A549 (cell line): Measurements from ENCODE around the gene MED6. TPM values are rescaled to one million over a fixed set of nuclear protein-coding genes. Genes with fewer than 3 reads are reported as not detected.

ENCODE experiments used
- ATAC-seq, 2 experiments: fragments of 200-7000 bp in 1 of 2; fragments of >200 bp in 1 of 2; cut with Nextera tagmentation in 1 of 2; cut with Tn5 transposase in 1 of 2; 3 replicates each; pipeline versions ENCODE4 v1.8.0 to v1.9.1; 2018 to 2020; ENCODE audit warnings: mild to moderate bottlenecking in 1 of 2, moderate library complexity in 1 of 2
- CTCF ChIA-PET: fragments of 300-600 bp; sonication (Branson Sonifier 250); formaldehyde crosslinking; extraction: SDS; loops from one replicate; lab custom pipeline; 2021; ENCODE audit warnings: antibody characterized with exemption, inconsistent platforms; lab: Yijun Ruan, JAX
- POLR2A ChIA-PET: fragments of 350-600 bp; formaldehyde crosslinking; extraction: SDS; loops from one replicate; lab custom pipeline; 2021; ENCODE audit warnings: antibody characterized with exemption, inconsistent platforms; lab: Yijun Ruan, JAX
- DNase-seq, 2 experiments: peaks; one replicate each; pipeline versions ENCODE4 v3.0.0 to v3.0.0-alpha.2; 2011 to 2016; ENCODE audit warnings: low read depth in 1 of 2, low spot score in 1 of 2
- FAIRE-seq: peaks from 2 replicates; lab custom pipeline; 2011; peaks lifted over from hg19 to GRCh38; lab: Jason Lieb, UNC
- H3K27ac ChIP-seq, 2 experiments: fragments of >200 bp; sonication (Bioruptor Twin); formaldehyde crosslinking; 3 replicates each; pipeline ENCODE4 v1.5.1; 2016 to 2017
- H3K4me1 ChIP-seq: fragments of >200 bp; sonication (Bioruptor Twin); formaldehyde crosslinking; 3 replicates; pipeline ENCODE4 v1.6.1; 2016
- H3K4me2 ChIP-seq: fragments of >200 bp; sonication (Bioruptor Twin); formaldehyde crosslinking; 3 replicates; pipeline ENCODE4 v1.6.1; 2016
- H3K4me3 ChIP-seq: fragments of >200 bp; sonication (Bioruptor Twin); formaldehyde crosslinking; 3 replicates; pipeline ENCODE4 v1.5.1; 2016
- H3K9me3 ChIP-seq: fragments of >200 bp; sonication (Bioruptor Twin); formaldehyde crosslinking; 3 replicates; pipeline ENCODE4 v1.6.1; 2016
- BCL3 ChIP-seq: fragments of >200 bp; sonication (Bioruptor Twin); formaldehyde crosslinking; IDR thresholded peaks from 3 replicates; pipeline ENCODE4 v1.6.1; 2016
- CHD2 ChIP-seq: fragments of 150-350 bp; IDR thresholded peaks from 2 replicates; pipeline ENCODE4 v1.6.1; 2014; ENCODE audit warnings: low read length; ENCODE audit not compliant: partially characterized antibody
- CHD4 ChIP-seq: fragments of 200-600 bp; sonication (generic); IDR thresholded peaks from 2 replicates; pipeline ENCODE4 v1.6.1; 2016; ENCODE audit warnings: antibody characterized with exemption, mild to moderate bottlenecking, borderline replicate concordance
- E2F6 ChIP-seq: IDR thresholded peaks from 2 replicates; pipeline ENCODE4 v1.6.1; 2012; ENCODE audit warnings: low read depth, borderline replicate concordance
- EHMT2 ChIP-seq: fragments of 200-600 bp; sonication (generic); IDR thresholded peaks from 2 replicates; pipeline ENCODE4 v1.6.1; 2016; ENCODE audit warnings: antibody characterized with exemption, low read depth, mild to moderate bottlenecking, moderate library complexity
- EP300 ChIP-seq, 2 experiments: fragments of >200 bp; sonication (Bioruptor Twin); formaldehyde crosslinking; IDR thresholded peaks; 2 replicates in 1 of 2; 3 replicates in 1 of 2; pipeline ENCODE4 v1.6.1; 2016 to 2017
- FOSB ChIP-seq: fragments of 250-450 bp; sonication (Bioruptor Pico); IDR thresholded peaks from 2 replicates; pipeline ENCODE4 v1.5.0; 2020; ENCODE audit warnings: mild to moderate bottlenecking, moderate library complexity
- FOSL2 ChIP-seq, 2 experiments: fragments of 450-650 bp in 1 of 2; fragments of >200 bp in 1 of 2; sonication (Bioruptor Twin) in 1 of 2; formaldehyde crosslinking; IDR thresholded peaks; 2 replicates each; pipeline versions ENCODE4 v1.5.0 to v1.6.1; 2016 to 2020; ENCODE audit warnings: mild to moderate bottlenecking in 1 of 2, moderate library complexity in 1 of 2
- FOXS1 ChIP-seq: fragments of 250-450 bp; sonication (Bioruptor Pico); IDR thresholded peaks from 2 replicates; pipeline ENCODE4 v1.5.0; 2020; ENCODE audit warnings: mild to moderate bottlenecking, moderate library complexity
- HES2 ChIP-seq: fragments of >200 bp; sonication (Bioruptor Twin); formaldehyde crosslinking; IDR thresholded peaks from 2 replicates; pipeline ENCODE4 v1.6.1; 2016
- HMGXB4 ChIP-seq: fragments of 250-450 bp; sonication (Bioruptor Pico); IDR thresholded peaks from 2 replicates; pipeline ENCODE4 v1.5.0; 2021; ENCODE audit warnings: mild to moderate bottlenecking, moderate library complexity, borderline replicate concordance
- HOXB5 ChIP-seq: fragments of 250-450 bp; sonication (Bioruptor Pico); IDR thresholded peaks from 2 replicates; pipeline ENCODE4 v1.5.0; 2020; ENCODE audit warnings: mild to moderate bottlenecking, moderate library complexity
- JUN ChIP-seq, 2 experiments: fragments of >200 bp; sonication (Bioruptor Twin); formaldehyde crosslinking; IDR thresholded peaks; 2 replicates in 1 of 2; 3 replicates in 1 of 2; pipeline ENCODE4 v1.6.1; 2016 to 2017
- KDM5A ChIP-seq: fragments of 200-600 bp; sonication (generic); IDR thresholded peaks from 2 replicates; pipeline ENCODE4 v1.6.1; 2016; ENCODE audit warnings: antibody characterized with exemption, mild to moderate bottlenecking
- PHF8 ChIP-seq: fragments of 200-600 bp; sonication (generic); IDR thresholded peaks from 2 replicates; pipeline ENCODE4 v1.6.1; 2016; ENCODE audit warnings: low read depth, mild to moderate bottlenecking, antibody characterized with exemption, moderate library complexity, borderline replicate concordance
- POLR2A ChIP-seq: IDR thresholded peaks from 2 replicates; pipeline ENCODE4 v1.6.1; 2012; ENCODE audit warnings: mild to moderate bottlenecking, low read length
- RAD21 ChIP-seq, 2 experiments: fragments of >200 bp in 1 of 2; sonication (Bioruptor Twin) in 1 of 2; formaldehyde crosslinking in 1 of 2; IDR thresholded peaks in 1 of 2; conservative IDR thresholded peaks in 1 of 2; 2 replicates in 1 of 2; 3 replicates in 1 of 2; pipeline ENCODE4 v1.6.1; 2012 to 2018; ENCODE audit warnings: inconsistent platforms in 1 of 2
- REST ChIP-seq: fragments of 200-600 bp; sonication (generic); IDR thresholded peaks from 2 replicates; pipeline ENCODE4 v1.6.1; 2016; ENCODE audit warnings: antibody characterized with exemption, mild to moderate bottlenecking, moderate library complexity
- RNF2 ChIP-seq: fragments of 200-600 bp; sonication (generic); IDR thresholded peaks from 2 replicates; pipeline ENCODE4 v1.6.1; 2016; ENCODE audit warnings: low read depth, mild to moderate bottlenecking, antibody characterized with exemption, moderate library complexity, borderline replicate concordance
- SMC3 ChIP-seq: fragments of >200 bp; sonication (Bioruptor Twin); formaldehyde crosslinking; IDR thresholded peaks from 3 replicates; pipeline ENCODE4 v1.6.1; 2018; ENCODE audit warnings: inconsistent platforms
- TFCP2L1 ChIP-seq: fragments of 250-450 bp; sonication (Bioruptor Pico); IDR thresholded peaks from 2 replicates; pipeline ENCODE4 v1.5.0; 2021; ENCODE audit warnings: mild to moderate bottlenecking
- ZC3H11A ChIP-seq: fragments of 450-650 bp; IDR thresholded peaks from 2 replicates; pipeline ENCODE4 v1.6.1; 2014; ENCODE audit warnings: antibody characterized with exemption, mild to moderate bottlenecking
- ZSCAN20 ChIP-seq: fragments of 250-450 bp; sonication (Bioruptor Pico); IDR thresholded peaks from 2 replicates; pipeline ENCODE4 v1.8.0; 2022; ENCODE audit warnings: mild to moderate bottlenecking, moderate library complexity
- WGBS: methylation state at CpG from one replicate; pipeline ENCODE4 v1.1.6; 2017; ENCODE audit errors: missing lambda C conversion rate; 5-methylcytosine and 5-hydroxymethylcytosine counted together
- polyA plus RNA-seq, 4 experiments: library from polyadenylated mRNA; depleted of rRNA in 3 of 4; stranded (reverse); fragments of >200 nt; fragmentation: RNase III in 1 of 4; extraction: RNeasy Plus Mini Kit Qiagen cat#74134 plus additional on column Dnase treatment in 1 of 4; gene quantifications; 2 replicates in 3 of 4; 3 replicates in 1 of 4; pipeline ENCODE4 v1.2.3, GENCODE V29; 2011 to 2017

MED6 gene
- polyA plus RNA-seq, 2 of the 4 experiments (the other 2 are of a cell fraction): 47.5 to 85.5 TPM

- TF ChIP-seq RAD21 (conservative IDR thresholded peaks at IDR 0.05 in 1 of 2, IDR thresholded peaks at IDR 0.05 in 1 of 2): peak; percentile 71 to 81
- TF ChIP-seq ZSCAN20 (CRISPR knock-in tag): no peak
- no peak for TF ChIP-seq E2F6
- TF ChIP-seq HES2: no peak
- TF ChIP-seq KDM5A: no peak
- TF ChIP-seq TFCP2L1 (CRISPR knock-in tag): no peak
Measured at GRCh38 chr14:70622111-70622712, 21.8 kb upstream of the MED6 start (continued).

GRCh38 chr14:70619708-70620107, 19.3 kb upstream of the MED6 start:
- Histone ChIP-seq H3K4me2 (no peak overlapping the region), H3K4me1 (no peaks in the 10 kb centered on the region), H3K27ac (no peak overlapping the region), H3K9me3 (no peaks in the 10 kb centered on the region), H3K4me3 (no peak overlapping the region)
- ATAC-seq (no peak), DNase-seq (no peak), FAIRE-seq (no peak)
- CTCF ChIA-PET: interaction anchor here (0.7 to 2.9 kb wide), 6 partner anchors 20 to 208 kb away, joined by 3 to 9 read pairs (median 3); no protein-coding TSS in a partner anchor
- no peak for TF ChIP-seq CHD2
- no peak for TF ChIP-seq FOSB (CRISPR knock-in tag)
- no peak for TF ChIP-seq HOXB5 (CRISPR knock-in tag)
- no peak for TF ChIP-seq SMC3
- no peak for TF ChIP-seq EP300 (IDR thresholded peaks at IDR 0.05)
- no peak for TF ChIP-seq RAD21 (conservative IDR thresholded peaks at IDR 0.05 in 1 of 2, IDR thresholded peaks at IDR 0.05 in 1 of 2)
- no peak for TF ChIP-seq FOSL2 (IDR thresholded peaks at IDR 0.05)
- TF ChIP-seq FOSL2 (CRISPR knock-in tag; IDR thresholded peaks at IDR 0.05): no peak
- POLR2A ChIA-PET: no interaction called here

- WGBS: 38% methylated on average over 2 of the region's 2 CpGs
- FAIRE-seq (no peak), DNase-seq (no peak), ATAC-seq (no peak)
- Histone ChIP-seq H3K4me3 (no peak overlapping the region), H3K27ac (no peak overlapping the region), H3K4me1 (no peaks in the 10 kb centered on the region), H3K9me3 (no peaks in the 10 kb centered on the region), H3K4me2 (no peak overlapping the region)
- CTCF ChIA-PET: interaction anchor here (0.8 to 1.9 kb wide), 3 partner anchors 12 to 199 kb away, joined by 3 to 14 read pairs (median 9); no protein-coding TSS in a partner anchor
- TF ChIP-seq FOXS1 (CRISPR knock-in tag): no peak
- no peak for TF ChIP-seq JUN (IDR thresholded peaks at IDR 0.05)
- TF ChIP-seq HMGXB4 (CRISPR knock-in tag): no peak
- TF ChIP-seq ZC3H11A: no peak
- POLR2A ChIA-PET: no interaction called here
Measured at GRCh38 chr14:70618314-70618713, 17.9 kb upstream of the MED6 start.

- H3K4me2 ChIP-seq: no peak overlapping the region
- no peak overlapping the region for H3K27ac ChIP-seq
- ATAC-seq (no peak), FAIRE-seq (no peak), DNase-seq (no peak)
- no peaks in the 10 kb centered on the region for H3K9me3 ChIP-seq
- POLR2A ChIA-PET: no interaction called here
- H3K4me1 ChIP-seq: no peaks in the 10 kb centered on the region
- CTCF ChIA-PET: interaction anchor here (0.8 kb wide), 2 partner anchors 193 to 201 kb away, joined by 3 read pairs; partner anchors contain the start of gene MAP3K9
- 80% methylated on average over 3 of the region's 3 CpGs for WGBS
- no peak overlapping the region for H3K4me3 ChIP-seq
- TF ChIP-seq CHD2: no peak
- TF ChIP-seq EP300 (IDR thresholded peaks at IDR 0.05): no peak
- TF ChIP-seq CHD4: no peak
- no peak for TF ChIP-seq HES2
- TF ChIP-seq SMC3: no peak
- TF ChIP-seq EHMT2: no peak
- TF ChIP-seq RNF2: no peak
- TF ChIP-seq TFCP2L1 (CRISPR knock-in tag): no peak
- no peak for TF ChIP-seq JUN (IDR thresholded peaks at IDR 0.05)
- no peak for TF ChIP-seq PHF8
- TF ChIP-seq BCL3: no peak
- TF ChIP-seq POLR2A: no peak
- TF ChIP-seq REST: no peak
Measured at GRCh38 chr14:70616646-70617045, 16.2 kb upstream of the MED6 start.
